NT2/D1 (cell line): ENCODE results near the gene DYSF.

Source experiments
- YY1 ChIP-seq: IDR thresholded peaks from 2 replicates; pipeline ENCODE4 v1.6.1; 2011; ENCODE audit not compliant: insufficient read length, insufficient read depth
- ZNF274 ChIP-seq: IDR thresholded peaks from 2 replicates; pipeline ENCODE4 v1.6.1; 2011; ENCODE audit warnings: mild to moderate bottlenecking, low read depth, low read length

DNA sequence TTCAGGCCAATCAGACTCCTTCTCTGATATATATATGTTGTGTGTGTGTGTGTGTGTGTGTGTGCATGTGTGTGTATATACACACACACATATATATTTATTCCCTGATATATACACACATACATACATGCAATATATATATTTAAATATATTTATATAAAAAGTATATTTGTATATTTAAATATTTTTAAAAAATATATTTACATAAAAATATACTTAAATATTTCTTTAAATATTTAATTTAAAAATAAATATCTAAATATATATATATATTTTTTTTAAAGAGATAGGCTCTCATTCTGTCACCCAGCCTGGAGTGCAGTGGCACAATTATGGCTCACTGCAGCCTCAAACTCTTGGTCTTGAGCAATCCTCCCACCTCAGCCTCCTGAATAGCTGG lies 281.3 kb downstream of the DYSF start:
- TF ChIP-seq YY1, result no peak
- TF ChIP-seq ZNF274, result no peak
